Measurements from ENCODE around the gene SGCB. TPM values are rescaled to one million over a fixed set of nuclear protein-coding genes. Genes with fewer than 3 reads are reported as not detected.
"Not testable (repeated sequence)": the region's sequence is repeated elsewhere in the genome, so short reads cannot be mapped to it uniquely, and the experiment has no call there.

The SGCB gene, protein sequence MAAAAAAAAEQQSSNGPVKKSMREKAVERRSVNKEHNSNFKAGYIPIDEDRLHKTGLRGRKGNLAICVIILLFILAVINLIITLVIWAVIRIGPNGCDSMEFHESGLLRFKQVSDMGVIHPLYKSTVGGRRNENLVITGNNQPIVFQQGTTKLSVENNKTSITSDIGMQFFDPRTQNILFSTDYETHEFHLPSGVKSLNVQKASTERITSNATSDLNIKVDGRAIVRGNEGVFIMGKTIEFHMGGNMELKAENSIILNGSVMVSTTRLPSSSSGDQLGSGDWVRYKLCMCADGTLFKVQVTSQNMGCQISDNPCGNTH
- polyA plus RNA-seq (2013, experiment 1 of 2) = 36.2 TPM
- 37.6 TPM for polyA plus RNA-seq (2013, experiment 2 of 2)

DNA sequence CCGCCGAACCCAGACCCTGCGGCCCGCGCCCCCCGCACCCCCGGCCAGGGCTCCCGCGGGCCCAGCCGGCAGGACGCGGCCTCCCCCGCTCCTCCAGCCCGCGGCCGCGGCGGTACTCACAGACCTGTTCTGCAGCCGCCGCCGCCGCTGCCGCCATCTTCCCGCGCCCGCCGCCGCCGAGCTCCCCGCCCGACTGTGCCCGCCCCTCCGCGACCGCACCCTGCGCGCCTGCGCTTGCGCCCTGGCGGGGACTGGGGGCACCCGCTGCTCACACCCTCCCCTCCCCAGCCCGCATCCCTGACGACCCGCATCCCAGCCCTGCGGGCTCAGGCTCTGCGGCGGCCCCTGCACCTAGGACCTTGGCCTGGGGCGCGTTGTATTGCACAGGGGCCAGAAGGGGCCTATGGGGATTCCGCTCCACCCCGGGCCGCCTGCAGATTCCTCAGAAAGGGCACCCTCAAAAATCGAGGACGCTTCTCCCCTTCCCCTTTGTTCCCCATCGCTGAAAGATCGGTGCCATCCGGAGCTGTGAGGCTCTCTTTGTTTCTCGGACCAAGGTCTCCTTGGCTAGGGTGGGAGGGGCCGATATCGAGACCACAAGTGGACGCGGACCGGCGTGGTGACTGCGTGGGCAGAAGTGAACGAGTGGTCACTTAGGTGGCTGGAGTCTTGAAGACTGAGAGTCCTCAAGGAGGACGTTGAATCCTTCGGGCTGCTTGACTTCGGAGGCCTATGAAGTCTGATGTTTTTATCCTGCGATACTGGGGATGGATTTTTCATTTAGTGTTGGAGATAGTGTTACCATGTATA, at the start of gene SGCB:
SGCB (minus strand) TSS at position 197 of the 810 bp plus-strand sequence; CDS start at position 157, 40 bp downstream.
- peak within 1 kb of the TSS; percentile 64 for H3K4me3 ChIP-seq (ENCODE audit: extremely low read depth, insufficient read depth, low read length, poor library complexity, severe bottlenecking)
- H3K9me3 ChIP-seq (ENCODE audit: control insufficient read depth, low read length) = no peaks in the 10 kb centered on the region
- peak within 1 kb of the TSS; percentile 45 for H3K27ac ChIP-seq (ENCODE audit: low read depth, low read length, severe bottlenecking)
- 5 to 12% methylated on average over 44 of the region's 70 CpGs for WGBS, 2 experiments (ENCODE audit: insufficient coverage in 2 of 2)
- peaks cover 3% of the 10 kb centered on the region for H3K4me1 ChIP-seq (ENCODE audit: control insufficient read depth, insufficient read depth, low read length, poor library complexity, severe bottlenecking)
- H3K36me3 ChIP-seq (ENCODE audit: control insufficient read depth, insufficient read depth, low read length) = peaks cover 17% of the 10 kb centered on the region

DNA sequence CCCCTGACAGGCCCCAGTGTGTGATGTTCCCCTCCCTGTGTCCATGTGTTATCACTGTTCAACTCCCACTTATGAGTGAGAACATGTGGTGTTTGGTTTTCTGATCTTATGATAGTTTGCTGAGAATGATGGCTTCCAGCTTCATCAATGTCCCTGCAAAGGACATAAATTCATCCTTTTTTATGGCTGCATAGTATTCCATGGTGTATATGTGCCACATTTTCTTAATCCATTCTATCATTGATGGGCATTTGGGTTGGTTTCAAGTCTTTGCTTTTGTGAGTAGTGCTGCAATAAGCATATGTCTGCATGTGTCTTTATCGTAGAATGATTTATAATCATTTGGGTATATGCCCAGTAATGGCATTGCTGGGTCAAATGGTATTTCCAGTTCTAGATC, 48.3 kb upstream of the SGCB start:
- not testable (repeated sequence) for H3K27ac ChIP-seq (ENCODE audit: low read depth, low read length, severe bottlenecking); H3K36me3 ChIP-seq (ENCODE audit: control insufficient read depth, insufficient read depth, low read length); H3K4me1 ChIP-seq (ENCODE audit: control insufficient read depth, insufficient read depth, low read length, poor library complexity, severe bottlenecking); H3K9me3 ChIP-seq (ENCODE audit: control insufficient read depth, low read length); H3K4me3 ChIP-seq (ENCODE audit: extremely low read depth, insufficient read depth, low read length, poor library complexity, severe bottlenecking)
- WGBS, 2 experiments (ENCODE audit: insufficient coverage in 2 of 2) = no CpG with 5 or more reads among the region's 1 CpG

DNA sequence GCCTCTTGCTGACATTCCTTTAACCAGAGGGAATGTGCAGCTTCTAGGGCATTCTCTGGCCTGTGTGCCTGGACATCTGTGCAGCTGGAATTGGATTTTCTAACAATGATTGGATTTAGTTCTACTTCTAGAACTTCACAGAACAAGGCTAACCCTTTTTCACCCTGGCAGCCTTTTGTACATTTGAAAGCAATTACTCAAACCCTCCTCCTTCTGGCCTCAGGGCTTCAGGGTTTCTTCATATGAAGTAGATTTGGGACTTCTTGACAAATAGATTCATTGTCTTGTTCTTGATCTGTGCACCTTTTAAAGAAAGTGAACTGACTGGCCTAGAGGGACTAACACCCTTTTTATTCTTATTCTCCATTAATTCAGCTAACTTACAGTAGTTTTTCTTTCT, 43.1 kb upstream of the SGCB start:
- Histone ChIP-seq H3K27ac (ENCODE audit: low read depth, low read length, severe bottlenecking) (no peak overlapping the region), H3K36me3 (ENCODE audit: control insufficient read depth, insufficient read depth, low read length) (no peaks in the 10 kb centered on the region), H3K4me3 (ENCODE audit: extremely low read depth, insufficient read depth, low read length, poor library complexity, severe bottlenecking) (no peak overlapping the region), H3K9me3 (ENCODE audit: control insufficient read depth, low read length) (no peaks in the 10 kb centered on the region), H3K4me1 (ENCODE audit: control insufficient read depth, insufficient read depth, low read length, poor library complexity, severe bottlenecking) (no peaks in the 10 kb centered on the region)

DNA sequence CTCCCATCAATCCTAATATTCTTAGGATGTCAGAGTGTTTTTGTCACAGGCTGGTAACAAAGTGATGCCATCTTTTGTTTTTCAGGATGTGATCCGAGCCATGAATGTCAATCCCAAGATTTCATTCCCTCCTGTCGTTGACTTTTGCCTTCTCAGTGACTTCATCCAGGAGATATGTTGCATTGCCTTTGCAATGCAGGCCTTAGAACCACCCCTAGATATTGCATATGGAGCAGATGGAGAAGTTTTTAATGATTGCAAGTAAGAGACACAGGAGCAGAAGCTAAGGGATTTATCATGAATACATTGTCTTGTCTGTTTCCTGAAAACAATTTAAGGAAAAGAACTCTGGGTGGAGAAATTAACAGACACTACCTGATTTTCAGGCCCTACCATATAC, 41.6 kb upstream of the SGCB start:
- Histone ChIP-seq H3K9me3 (ENCODE audit: control insufficient read depth, low read length) (no peaks in the 10 kb centered on the region), H3K4me1 (ENCODE audit: control insufficient read depth, insufficient read depth, low read length, poor library complexity, severe bottlenecking) (no peaks in the 10 kb centered on the region), H3K4me3 (ENCODE audit: extremely low read depth, insufficient read depth, low read length, poor library complexity, severe bottlenecking) (no peak overlapping the region), H3K27ac (ENCODE audit: low read depth, low read length, severe bottlenecking) (no peak overlapping the region), H3K36me3 (ENCODE audit: control insufficient read depth, insufficient read depth, low read length) (no peaks in the 10 kb centered on the region)
- 60% methylated on average over 1 of the region's 2 CpGs; no CpG with 5 or more reads in 1 of the 2 experiments for WGBS, 2 experiments (ENCODE audit: insufficient coverage in 2 of 2)

DNA sequence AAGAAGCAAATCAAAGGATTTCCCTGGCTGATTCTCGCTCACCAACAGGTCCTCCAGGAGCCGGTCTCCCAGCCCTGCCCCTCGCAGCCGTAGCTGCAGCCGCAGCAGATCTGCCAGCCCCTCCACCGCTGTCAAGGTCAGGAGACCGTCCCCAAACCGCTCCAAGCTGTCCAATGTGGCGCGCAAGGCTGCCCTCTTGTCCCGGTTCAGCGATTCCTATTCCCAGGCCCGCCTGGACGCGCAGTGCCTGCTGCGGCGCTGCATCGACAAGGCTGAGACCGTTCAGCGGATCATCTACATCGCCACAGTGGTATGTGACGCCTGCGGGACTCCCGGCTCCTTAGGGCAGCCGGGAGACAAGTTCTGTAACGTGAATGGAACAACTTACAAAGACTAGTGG, 38.6 kb upstream of the SGCB start:
- H3K9me3 ChIP-seq (ENCODE audit: control insufficient read depth, low read length) = no peaks in the 10 kb centered on the region
- H3K4me1 ChIP-seq (ENCODE audit: control insufficient read depth, insufficient read depth, low read length, poor library complexity, severe bottlenecking) = no peaks in the 10 kb centered on the region
- WGBS, 2 experiments (ENCODE audit: insufficient coverage in 2 of 2) = 6 to 13% methylated on average over 21 to 24 of the region's 26 CpGs
- no peaks in the 10 kb centered on the region for H3K36me3 ChIP-seq (ENCODE audit: control insufficient read depth, insufficient read depth, low read length)
- no peak overlapping the region for H3K27ac ChIP-seq (ENCODE audit: low read depth, low read length, severe bottlenecking)
- peak overlapping the region; percentile 9 for H3K4me3 ChIP-seq (ENCODE audit: extremely low read depth, insufficient read depth, low read length, poor library complexity, severe bottlenecking)

DNA sequence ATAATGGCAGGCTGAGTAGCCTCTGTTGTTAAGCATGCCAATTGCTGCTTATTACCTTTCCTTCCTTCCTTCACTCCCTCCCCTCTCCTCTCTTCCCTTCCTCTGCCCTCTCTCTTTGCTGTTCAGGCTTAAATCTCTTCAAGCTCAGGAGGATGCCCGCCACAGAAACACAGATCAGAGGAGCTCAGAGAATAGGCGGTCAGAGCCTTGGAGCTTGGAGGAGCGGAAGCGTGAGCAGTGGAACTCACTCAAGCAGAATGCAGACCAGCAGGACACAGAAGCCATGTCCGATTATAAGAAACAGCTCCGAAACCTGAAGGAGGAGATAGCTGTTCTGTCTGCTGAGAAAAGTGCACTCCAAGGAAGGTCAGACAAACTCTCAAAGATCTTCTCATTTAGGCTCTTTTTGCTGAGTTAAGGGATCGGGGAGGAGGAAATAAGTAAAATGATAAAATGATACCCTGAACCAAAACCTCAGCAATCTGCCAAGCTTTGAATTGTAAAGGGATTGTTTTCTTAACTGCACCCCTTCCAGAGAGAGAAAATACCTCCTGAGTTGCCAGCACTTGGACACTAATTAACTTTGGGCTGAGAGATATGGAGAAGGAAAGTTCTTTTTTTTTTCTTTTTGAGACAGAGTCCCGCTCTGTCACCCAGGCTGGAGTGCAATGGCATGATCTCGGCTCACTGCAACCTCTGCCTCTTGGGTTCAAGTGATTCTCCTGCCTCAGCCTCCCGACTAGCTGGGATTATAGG, 33.9 kb upstream of the SGCB start:
- Histone ChIP-seq H3K9me3 (ENCODE audit: control insufficient read depth, low read length) (no peaks in the 10 kb centered on the region), H3K36me3 (ENCODE audit: control insufficient read depth, insufficient read depth, low read length) (no peaks in the 10 kb centered on the region), H3K27ac (ENCODE audit: low read depth, low read length, severe bottlenecking) (no peak overlapping the region), H3K4me3 (ENCODE audit: extremely low read depth, insufficient read depth, low read length, poor library complexity, severe bottlenecking) (no peak overlapping the region), H3K4me1 (ENCODE audit: control insufficient read depth, insufficient read depth, low read length, poor library complexity, severe bottlenecking) (no peaks in the 10 kb centered on the region)
- 85 to 91% methylated on average over 6 to 8 of the region's 10 CpGs for WGBS, 2 experiments (ENCODE audit: insufficient coverage in 2 of 2)

DNA sequence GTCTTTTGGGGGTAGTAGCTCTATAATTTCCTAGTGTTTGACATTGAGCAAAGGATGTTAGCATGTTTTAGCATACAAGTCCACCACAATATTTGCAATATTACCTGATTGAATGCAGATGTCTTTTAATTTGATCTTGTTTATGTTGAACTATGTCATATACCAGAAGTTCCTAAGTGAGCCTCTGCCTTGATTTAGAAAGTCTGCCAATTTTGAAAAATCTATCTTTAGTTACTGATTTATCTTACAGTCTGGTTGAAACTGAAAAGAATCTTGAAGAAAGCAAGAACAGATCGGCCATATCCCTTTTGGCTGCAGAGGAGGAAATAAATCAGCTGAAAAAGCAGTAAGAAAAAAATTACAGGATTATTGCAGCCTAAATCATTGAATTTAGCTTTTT, 31.5 kb upstream of the SGCB start:
- Histone ChIP-seq H3K9me3 (ENCODE audit: control insufficient read depth, low read length) (no peaks in the 10 kb centered on the region), H3K4me3 (ENCODE audit: extremely low read depth, insufficient read depth, low read length, poor library complexity, severe bottlenecking) (no peak overlapping the region), H3K27ac (ENCODE audit: low read depth, low read length, severe bottlenecking) (no peak overlapping the region), H3K4me1 (ENCODE audit: control insufficient read depth, insufficient read depth, low read length, poor library complexity, severe bottlenecking) (no peaks in the 10 kb centered on the region), H3K36me3 (ENCODE audit: control insufficient read depth, insufficient read depth, low read length) (no peaks in the 10 kb centered on the region)
- WGBS, 2 experiments (ENCODE audit: insufficient coverage in 2 of 2) = 100% methylated on average over 1 of the region's 1 CpG; no CpG with 5 or more reads in 1 of the 2 experiments

DNA sequence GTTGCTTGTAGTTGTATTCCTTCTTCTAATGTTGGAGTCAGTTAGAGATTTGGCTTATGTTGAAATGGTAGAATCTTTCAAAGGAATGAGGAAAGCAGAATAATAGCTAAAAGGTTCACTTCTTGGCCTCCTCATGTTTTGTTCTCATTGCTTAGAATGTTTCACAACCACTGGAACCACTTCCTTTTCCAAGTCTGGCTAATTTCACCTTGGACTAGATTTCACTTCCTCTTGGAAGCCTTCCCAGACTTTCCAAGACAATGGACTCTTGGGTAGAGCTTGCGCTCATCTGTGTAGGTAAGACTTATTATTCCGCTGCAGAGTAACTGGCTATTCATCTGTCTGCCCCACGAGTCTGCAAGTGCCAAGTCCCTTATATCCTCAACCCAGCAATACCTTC, 21.3 kb upstream of the SGCB start:
- no peaks in the 10 kb centered on the region for H3K36me3 ChIP-seq (ENCODE audit: control insufficient read depth, insufficient read depth, low read length)
- no peak overlapping the region for H3K4me3 ChIP-seq (ENCODE audit: extremely low read depth, insufficient read depth, low read length, poor library complexity, severe bottlenecking)
- H3K4me1 ChIP-seq (ENCODE audit: control insufficient read depth, insufficient read depth, low read length, poor library complexity, severe bottlenecking) = no peaks in the 10 kb centered on the region
- no peaks in the 10 kb centered on the region for H3K9me3 ChIP-seq (ENCODE audit: control insufficient read depth, low read length)
- H3K27ac ChIP-seq (ENCODE audit: low read depth, low read length, severe bottlenecking) = no peak overlapping the region
- WGBS, 2 experiments (ENCODE audit: insufficient coverage in 2 of 2) = 100% methylated on average over 2 of the region's 3 CpGs; no CpG with 5 or more reads in 1 of the 2 experiments

DNA sequence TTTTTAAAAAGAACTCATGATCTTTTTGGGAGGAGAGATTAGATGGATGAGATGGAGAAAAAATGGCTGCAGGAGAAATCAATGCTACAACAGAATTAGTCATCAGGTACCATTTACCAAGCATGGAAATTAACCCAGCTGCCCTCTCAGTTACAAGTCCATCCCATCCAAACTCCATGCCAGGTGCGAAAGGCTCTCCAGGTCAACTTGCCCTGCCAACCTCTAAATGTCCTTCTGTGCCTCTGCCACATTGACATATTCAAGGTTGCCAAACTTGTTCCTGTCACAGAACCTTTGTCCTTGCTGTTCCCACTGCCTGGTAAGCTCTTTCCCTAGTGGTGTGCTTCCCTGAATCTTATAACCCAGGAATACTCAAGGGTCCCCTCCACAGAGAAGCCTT, 20.2 kb upstream of the SGCB start:
- Histone ChIP-seq H3K9me3 (ENCODE audit: control insufficient read depth, low read length) (no peaks in the 10 kb centered on the region), H3K36me3 (ENCODE audit: control insufficient read depth, insufficient read depth, low read length) (no peaks in the 10 kb centered on the region), H3K4me3 (ENCODE audit: extremely low read depth, insufficient read depth, low read length, poor library complexity, severe bottlenecking) (no peak overlapping the region), H3K27ac (ENCODE audit: low read depth, low read length, severe bottlenecking) (no peak overlapping the region), H3K4me1 (ENCODE audit: control insufficient read depth, insufficient read depth, low read length, poor library complexity, severe bottlenecking) (no peaks in the 10 kb centered on the region)
- WGBS, 2 experiments (ENCODE audit: insufficient coverage in 2 of 2) = 100% methylated on average over 1 of the region's 1 CpG

DNA sequence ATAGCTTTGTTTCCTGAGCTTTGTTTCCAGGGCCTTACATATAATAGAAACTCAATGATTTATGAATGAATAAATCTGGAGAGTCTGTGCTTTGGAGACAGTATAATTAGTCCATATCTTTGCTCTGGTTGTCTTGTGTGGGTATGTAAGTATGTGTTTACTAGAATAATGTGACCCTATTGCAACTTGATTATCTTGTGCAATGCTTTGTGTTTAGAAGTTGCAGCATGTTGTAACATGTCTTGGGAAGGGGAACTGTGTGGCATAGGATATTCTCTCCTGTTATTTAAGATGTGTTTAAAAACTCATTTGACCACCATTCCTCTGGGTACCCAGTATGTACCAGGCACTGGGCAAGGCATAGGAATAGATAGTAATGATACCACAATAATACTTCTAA, 19.1 kb upstream of the SGCB start:
- Histone ChIP-seq H3K9me3 (ENCODE audit: control insufficient read depth, low read length) (no peaks in the 10 kb centered on the region), H3K36me3 (ENCODE audit: control insufficient read depth, insufficient read depth, low read length) (no peaks in the 10 kb centered on the region), H3K4me1 (ENCODE audit: control insufficient read depth, insufficient read depth, low read length, poor library complexity, severe bottlenecking) (peaks cover 8% of the 10 kb centered on the region), H3K4me3 (ENCODE audit: extremely low read depth, insufficient read depth, low read length, poor library complexity, severe bottlenecking) (no peak overlapping the region), H3K27ac (ENCODE audit: low read depth, low read length, severe bottlenecking) (no peak overlapping the region)
